ENCODE results near the gene CHCT1.
"Not testable (repeated sequence)": the region's sequence is repeated elsewhere in the genome, so short reads cannot be mapped to it uniquely, and the experiment has no call there.

Gene CHCT1

GRCh38 chr17:60398227-60398959 is 23.9 kb upstream of the CHCT1 start:
- no peak for DNase-seq

- DNase-seq, result no peak
Observed at GRCh38 chr17:60401819-60402218, 20.5 kb upstream of the CHCT1 start.

GRCh38 chr17:60403523-60403810 is 18.8 kb upstream of the CHCT1 start:
- DNase-seq, result no peak

- DNase-seq, result no peak
Observed at GRCh38 chr17:60403962-60404361, 18.3 kb upstream of the CHCT1 start.

GRCh38 chr17:60406887-60407286 is 15.4 kb upstream of the CHCT1 start:
- DNase-seq, result no peak

- no peak for DNase-seq
Observed at GRCh38 chr17:60410001-60410400, 12.3 kb upstream of the CHCT1 start.

- no peak for DNase-seq
Observed at GRCh38 chr17:60412701-60413100, 9.6 kb upstream of the CHCT1 start.

- no peak for DNase-seq
Observed at GRCh38 chr17:60415146-60415545, 7.1 kb upstream of the CHCT1 start.

GRCh38 chr17:60416368-60416925 is 5.8 kb upstream of the CHCT1 start:
- DNase-seq, result peak in 15 of 56 donors; percentile 1 to 47 (median 16)

- DNase-seq, result not testable (repeated sequence)
Observed at GRCh38 chr17:60419003-60419402, 3.3 kb upstream of the CHCT1 start.

- not testable (repeated sequence) for DNase-seq
Observed at GRCh38 chr17:60419875-60420274, 2.4 kb upstream of the CHCT1 start.

GRCh38 chr17:60421273-60422161 is 772 bp upstream of the CHCT1 start:
- peak in 46 of 56 donors; percentile 5 to 79 (median 44) for DNase-seq

- no peak for DNase-seq
Observed at GRCh38 chr17:60423865-60424264, 1.6 kb downstream of the CHCT1 start.

GRCh38 chr17:60425626-60426025 is 3.3 kb downstream of the CHCT1 start:
- DNase-seq, result no peak

GRCh38 chr17:60426596-60426995 is 4.3 kb downstream of the CHCT1 start:
- DNase-seq, result no peak

- not testable (repeated sequence) for DNase-seq
Observed at GRCh38 chr17:60428491-60428890, 6.2 kb downstream of the CHCT1 start.

GRCh38 chr17:60430561-60430960 is 8.3 kb downstream of the CHCT1 start:
- DNase-seq, result not testable (repeated sequence)

- DNase-seq, result not testable (repeated sequence)
Observed at GRCh38 chr17:60433021-60433997, 11.0 kb downstream of the CHCT1 start.

- DNase-seq, result peak in 50 of 56 donors; percentile 5 to 90 (median 48)
Observed at GRCh38 chr17:60435244-60436167, 13.2 kb downstream of the CHCT1 start.

GRCh38 chr17:60436676-60437075 is 14.4 kb downstream of the CHCT1 start:
- DNase-seq, result no peak
